HG03469 (cell line): ENCODE data around the gene FBXO24.
"Not testable (repeated sequence)": the region's sequence is repeated elsewhere in the genome, so short reads cannot be mapped to it uniquely, and the experiment has no call there.

Source experiments
- ATAC-seq: cut with Tn5 transposase; IDR thresholded peaks from one replicate; pipeline ENCODE4 v1.9.1; 2021; ENCODE audit warnings: mild to moderate bottlenecking, moderate library complexity, moderate number of reproducible peaks; ENCODE audit not compliant: unreplicated experiment

The FBXO24 gene

GRCh38 chr7:100559127-100559526 is 27.0 kb upstream of the FBXO24 start:
- ATAC-seq: no peak

- ATAC-seq: no peak
Measured at GRCh38 chr7:100561491-100562194, 24.5 kb upstream of the FBXO24 start.

GRCh38 chr7:100562195-100563099 is 23.7 kb upstream of the FBXO24 start:
- no peak for ATAC-seq

GRCh38 chr7:100563100-100563564 is 23.0 kb upstream of the FBXO24 start:
- no peak for ATAC-seq

GRCh38 chr7:100563809-100564400 is 22.2 kb upstream of the FBXO24 start:
- ATAC-seq: no peak

GRCh38 chr7:100564405-100564804 is 21.7 kb upstream of the FBXO24 start:
- not testable (repeated sequence) for ATAC-seq

- no peak for ATAC-seq
Measured at GRCh38 chr7:100565133-100565571, 21.0 kb upstream of the FBXO24 start.

- no peak for ATAC-seq
Measured at GRCh38 chr7:100566018-100566531, 20.1 kb upstream of the FBXO24 start.

GRCh38 chr7:100567031-100567730 is 18.9 kb upstream of the FBXO24 start:
- no peak for ATAC-seq

GRCh38 chr7:100567751-100568175 is 18.4 kb upstream of the FBXO24 start:
- ATAC-seq: no peak

- no peak for ATAC-seq
Measured at GRCh38 chr7:100568176-100568895, 17.8 kb upstream of the FBXO24 start.

- ATAC-seq: no peak
Measured at GRCh38 chr7:100568896-100569844, 17.0 kb upstream of the FBXO24 start.

GRCh38 chr7:100570954-100571828 is 14.9 kb upstream of the FBXO24 start:
- ATAC-seq: no peak

- no peak for ATAC-seq
Measured at GRCh38 chr7:100571829-100572116, 14.4 kb upstream of the FBXO24 start.

GRCh38 chr7:100572281-100572948 is 13.7 kb upstream of the FBXO24 start:
- ATAC-seq: no peak

GRCh38 chr7:100572949-100573675 is 13.0 kb upstream of the FBXO24 start:
- no peak for ATAC-seq
